ENCODE measurements around the gene ZNRF1. TPM values are rescaled to one million over a fixed set of nuclear protein-coding genes. Genes with fewer than 3 reads are reported as not detected.

ZNRF1 gene
- total RNA-seq, 1 donor: 20.7 TPM

DNA sequence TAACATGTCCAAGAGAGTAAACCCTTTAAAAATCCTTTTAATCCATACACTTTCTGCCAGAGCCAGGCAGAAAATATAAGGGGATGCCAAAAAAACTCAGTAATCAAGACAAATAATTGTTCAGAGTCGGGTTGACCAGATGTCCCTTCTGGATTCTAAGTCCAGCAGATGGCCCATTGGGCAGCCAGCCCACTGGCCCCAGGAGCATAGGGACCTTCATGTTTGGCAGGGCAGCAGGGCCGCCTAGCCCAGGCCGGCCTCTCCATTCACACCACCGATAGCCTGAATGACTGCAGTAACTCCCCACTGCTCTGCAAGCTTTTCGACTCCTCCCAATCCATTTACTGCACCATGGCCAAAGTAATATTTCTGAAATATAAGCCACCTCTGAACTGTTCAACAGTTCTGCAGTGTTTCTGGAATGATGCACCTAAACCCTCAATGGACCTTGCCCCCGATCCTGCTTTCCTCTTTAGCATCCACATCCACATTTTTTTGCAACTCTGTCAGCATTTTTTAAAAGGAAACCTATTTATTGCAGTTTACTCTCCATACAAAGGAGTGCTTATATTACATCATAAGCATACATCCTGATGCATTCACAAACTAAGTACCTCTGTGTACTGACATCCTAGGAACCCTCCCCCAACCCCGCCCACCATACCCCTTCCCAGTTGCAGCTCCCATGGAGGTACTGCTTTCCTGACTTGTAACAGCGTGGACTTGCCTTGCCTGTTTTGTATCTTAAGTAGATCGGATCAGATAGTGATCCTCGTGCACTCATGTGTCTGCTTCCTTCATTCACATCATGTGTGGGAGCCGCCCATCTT is 71.4 kb downstream of the ZNRF1 start:
- H3K4me3 ChIP-seq (ENCODE audit: low read depth, low read length): no peak overlapping the region
- TF ChIP-seq, protein P1, sequence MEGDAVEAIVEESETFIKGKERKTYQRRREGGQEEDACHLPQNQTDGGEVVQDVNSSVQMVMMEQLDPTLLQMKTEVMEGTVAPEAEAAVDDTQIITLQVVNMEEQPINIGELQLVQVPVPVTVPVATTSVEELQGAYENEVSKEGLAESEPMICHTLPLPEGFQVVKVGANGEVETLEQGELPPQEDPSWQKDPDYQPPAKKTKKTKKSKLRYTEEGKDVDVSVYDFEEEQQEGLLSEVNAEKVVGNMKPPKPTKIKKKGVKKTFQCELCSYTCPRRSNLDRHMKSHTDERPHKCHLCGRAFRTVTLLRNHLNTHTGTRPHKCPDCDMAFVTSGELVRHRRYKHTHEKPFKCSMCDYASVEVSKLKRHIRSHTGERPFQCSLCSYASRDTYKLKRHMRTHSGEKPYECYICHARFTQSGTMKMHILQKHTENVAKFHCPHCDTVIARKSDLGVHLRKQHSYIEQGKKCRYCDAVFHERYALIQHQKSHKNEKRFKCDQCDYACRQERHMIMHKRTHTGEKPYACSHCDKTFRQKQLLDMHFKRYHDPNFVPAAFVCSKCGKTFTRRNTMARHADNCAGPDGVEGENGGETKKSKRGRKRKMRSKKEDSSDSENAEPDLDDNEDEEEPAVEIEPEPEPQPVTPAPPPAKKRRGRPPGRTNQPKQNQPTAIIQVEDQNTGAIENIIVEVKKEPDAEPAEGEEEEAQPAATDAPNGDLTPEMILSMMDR (IDR thresholded peaks at IDR 0.05; ENCODE audit: insufficient read depth, low read depth, low read length): no peak
- DNase-seq (ENCODE audit: low read depth): peak; percentile 51

DNA sequence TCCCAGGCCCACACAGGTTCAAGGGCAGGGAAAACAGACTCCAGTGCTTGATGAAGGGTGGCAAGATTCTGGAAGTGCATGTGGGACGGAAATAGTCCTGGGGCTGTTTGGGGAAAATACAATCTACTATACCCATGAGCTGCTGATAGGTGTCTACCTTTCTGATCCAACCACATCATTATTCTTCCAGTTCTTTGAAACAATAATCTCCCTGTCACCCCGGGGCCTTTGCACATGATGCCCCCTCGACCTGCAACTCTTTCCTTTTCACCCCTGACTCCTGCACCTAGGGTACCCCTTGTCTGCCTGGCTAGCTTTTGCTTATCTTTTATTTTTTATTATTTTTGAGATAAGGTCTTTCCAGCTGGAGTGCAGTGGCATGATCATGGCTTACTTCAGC is 72.8 kb downstream of the ZNRF1 start:
- no peak overlapping the region for H3K4me3 ChIP-seq (ENCODE audit: low read depth, low read length)
- DNase-seq (ENCODE audit: low read depth): no peak
- TF ChIP-seq, protein P1 (IDR thresholded peaks at IDR 0.05; ENCODE audit: insufficient read depth, low read depth, low read length): no peak

DNA sequence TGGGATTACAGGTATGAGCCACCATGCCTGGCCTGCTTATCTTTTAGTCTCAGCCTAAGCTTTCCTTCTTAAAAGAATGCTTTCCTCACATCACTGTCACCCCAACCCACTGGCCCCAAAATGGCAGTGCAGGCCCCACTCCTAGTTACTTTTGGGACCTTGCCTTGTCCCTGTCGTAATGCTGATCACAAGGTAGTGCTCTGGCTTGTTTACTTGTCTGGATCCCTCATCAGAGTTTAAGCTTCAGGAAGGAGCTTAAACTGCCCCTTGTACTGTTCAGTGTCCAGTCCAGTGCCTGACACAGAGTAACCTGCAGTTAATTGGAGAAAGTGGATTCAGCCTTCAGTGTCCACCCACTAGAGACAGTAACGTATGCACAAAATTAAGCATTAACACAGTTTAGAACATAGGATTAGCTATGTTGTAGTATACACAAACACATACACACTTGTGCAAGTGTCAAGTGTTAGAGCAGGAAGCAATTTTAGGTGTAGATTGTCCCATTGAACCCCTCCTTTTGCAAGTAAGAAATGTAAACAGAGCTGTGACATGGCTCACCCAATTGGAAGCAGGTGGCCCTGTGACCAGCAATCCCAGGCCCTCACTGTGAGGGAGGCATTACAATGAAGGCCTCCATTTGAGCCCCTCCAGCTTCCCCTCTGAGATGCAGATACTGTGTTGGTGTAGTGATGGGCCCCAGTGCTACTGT is 73.6 kb downstream of the ZNRF1 start:
- no peak overlapping the region for H3K4me3 ChIP-seq (ENCODE audit: low read depth, low read length)
- TF ChIP-seq, protein P1 (IDR thresholded peaks at IDR 0.05; ENCODE audit: insufficient read depth, low read depth, low read length): no peak
- no peak for DNase-seq (ENCODE audit: low read depth)

DNA sequence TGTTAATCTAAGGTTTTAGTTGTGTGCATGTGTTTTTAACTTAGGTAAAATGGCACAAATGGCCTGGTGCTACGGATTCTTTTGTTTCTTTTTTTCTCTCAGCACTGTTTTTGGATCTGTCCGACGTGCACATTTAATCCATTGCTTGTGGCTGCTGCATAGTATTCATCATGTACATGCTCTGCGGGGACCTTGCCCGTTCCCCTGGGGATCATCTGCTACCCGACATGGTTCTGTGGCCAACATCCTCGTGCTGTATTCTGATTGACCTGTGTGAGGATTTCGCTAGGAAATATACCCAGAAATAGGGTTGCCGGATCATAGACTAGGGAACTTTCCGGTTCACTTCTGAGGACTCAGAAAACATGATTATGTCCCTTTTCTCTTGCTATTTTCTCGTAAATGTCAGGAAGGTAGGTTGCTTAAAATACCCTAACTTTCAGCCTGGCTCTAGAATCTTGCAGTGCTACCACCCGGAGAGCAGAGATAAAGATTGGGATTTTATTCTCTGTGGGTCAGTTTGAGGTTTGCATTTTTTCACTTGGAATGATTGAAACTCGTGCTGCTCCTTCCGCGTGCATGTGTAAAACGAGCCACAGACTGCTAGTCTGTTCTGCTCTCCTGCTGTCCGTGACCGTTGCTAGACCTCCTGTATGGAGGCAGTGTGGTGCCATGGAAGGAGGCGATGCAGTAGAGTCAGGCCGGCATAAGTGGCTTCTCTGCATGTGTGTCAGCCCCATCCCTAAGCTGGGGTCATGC is 74.9 kb downstream of the ZNRF1 start:
- H3K4me3 ChIP-seq (ENCODE audit: low read depth, low read length): no peak overlapping the region
- peak; percentile 42 for DNase-seq (ENCODE audit: low read depth)
- TF ChIP-seq, protein P1 (IDR thresholded peaks at IDR 0.05; ENCODE audit: insufficient read depth, low read depth, low read length): no peak

DNA sequence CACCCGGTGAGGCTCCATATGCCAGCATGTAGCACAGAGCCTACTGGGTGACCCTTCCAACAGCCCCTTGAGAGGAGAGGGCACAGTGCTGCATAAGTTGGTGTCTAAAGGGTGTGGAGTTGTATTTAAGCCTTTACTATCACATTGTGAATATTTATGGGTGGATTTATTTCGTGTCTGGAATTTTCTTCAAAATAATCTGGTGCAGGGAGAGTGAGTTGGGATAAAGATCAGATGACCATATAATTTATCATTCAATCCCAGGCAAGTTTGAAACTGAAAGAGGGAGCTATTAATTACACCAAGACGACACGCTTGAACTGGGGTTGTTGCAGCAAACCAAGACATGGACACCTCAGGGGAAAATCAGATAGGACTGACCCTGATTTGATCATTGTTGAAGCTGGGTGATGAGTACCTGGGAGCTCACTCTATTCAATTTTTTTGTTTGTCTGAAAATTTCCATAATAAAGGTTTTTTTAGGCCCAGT is 75.5 kb downstream of the ZNRF1 start:
- no peak for DNase-seq (ENCODE audit: low read depth)
- TF ChIP-seq, protein P1 (IDR thresholded peaks at IDR 0.05; ENCODE audit: insufficient read depth, low read depth, low read length): no peak
- no peak overlapping the region for H3K4me3 ChIP-seq (ENCODE audit: low read depth, low read length)

DNA sequence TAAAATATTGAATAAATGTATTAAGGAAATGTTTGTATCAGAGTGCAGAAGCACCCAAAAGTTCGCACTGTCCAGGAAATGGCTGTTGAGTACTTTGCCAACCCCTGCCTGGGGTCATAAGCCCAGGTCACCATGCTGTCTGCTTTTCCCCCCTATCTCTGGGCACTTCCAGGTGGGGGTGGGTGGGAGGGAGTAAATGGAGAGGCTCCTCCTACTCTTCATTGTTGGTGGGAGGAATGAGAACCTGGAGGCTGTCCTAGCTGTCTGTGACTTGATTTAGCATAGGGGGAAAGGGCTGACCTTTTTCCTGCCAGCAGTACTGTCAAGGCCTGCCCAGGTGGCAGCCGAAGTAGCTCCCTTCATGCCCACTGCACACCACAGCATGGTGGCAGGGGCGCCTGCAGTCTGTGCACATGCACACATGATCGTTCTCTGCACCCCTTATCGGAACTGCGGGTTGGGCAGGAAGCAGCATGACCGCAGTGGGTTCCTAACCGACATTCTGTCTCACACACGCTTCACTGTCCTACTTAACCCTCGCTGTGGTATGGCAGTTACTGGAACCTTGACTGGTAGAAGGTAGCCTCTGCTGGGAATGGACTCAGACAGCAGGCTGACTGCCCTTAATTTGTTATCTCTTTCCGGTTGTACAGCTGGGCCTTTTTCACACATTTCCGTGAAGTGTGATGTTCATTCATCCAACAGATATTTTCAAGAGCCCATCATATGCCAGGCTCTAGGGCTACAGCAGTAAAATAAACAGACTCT is 76.3 kb downstream of the ZNRF1 start:
- TF ChIP-seq, protein P1 (IDR thresholded peaks at IDR 0.05; ENCODE audit: insufficient read depth, low read depth, low read length): no peak
- DNase-seq (ENCODE audit: low read depth): peak; percentile 53
- H3K4me3 ChIP-seq (ENCODE audit: low read depth, low read length): no peak overlapping the region
